GM23248 (cell line): ENCODE results near the gene HIPK2. TPM values are rescaled to one million over a fixed set of nuclear protein-coding genes. Genes with fewer than 3 reads are reported as not detected.

ENCODE experiments used
- DNase-seq: peaks from one replicate; pipeline ENCODE4 v3.0.0-alpha.2; 2015
- H2AFZ ChIP-seq: fragments of 200-600 bp; sonication (generic); 2 replicates; pipeline ENCODE4 v1.6.1; 2016; ENCODE audit warnings: antibody characterized with exemption
- H3F3A ChIP-seq: fragments of 200-600 bp; sonication (generic); 2 replicates; pipeline ENCODE4 v1.6.1; 2016; ENCODE audit warnings: mild to moderate bottlenecking, antibody characterized with exemption, mixed run types; ENCODE audit not compliant: insufficient read depth
- H3K27ac ChIP-seq: fragments of 200-600 bp; sonication (generic); 2 replicates; pipeline ENCODE4 v1.5.1; 2016; ENCODE audit warnings: mild to moderate bottlenecking
- H3K27me3 ChIP-seq: fragments of 200-600 bp; sonication (generic); replicated peaks from 2 replicates; pipeline ENCODE4 v1.6.1; 2016; ENCODE audit warnings: mild to moderate bottlenecking; ENCODE audit not compliant: insufficient read depth
- H3K36me3 ChIP-seq: fragments of 200-600 bp; sonication (generic); 2 replicates; pipeline ENCODE4 v1.6.1; 2016; ENCODE audit warnings: low read depth, mild to moderate bottlenecking
- H3K4me1 ChIP-seq: fragments of 200-600 bp; sonication (generic); 2 replicates; pipeline ENCODE4 v1.6.1; 2016; ENCODE audit warnings: mild to moderate bottlenecking; ENCODE audit not compliant: insufficient read depth
- H3K4me2 ChIP-seq: fragments of 200-600 bp; sonication (generic); one replicate; pipeline ENCODE4 v1.6.1; 2016; ENCODE audit warnings: mild to moderate bottlenecking; ENCODE audit not compliant: unreplicated experiment
- H3K4me3 ChIP-seq: fragments of 200-600 bp; sonication (generic); 2 replicates; pipeline ENCODE4 v1.5.1; 2016; ENCODE audit warnings: mild to moderate bottlenecking
- H3K79me2 ChIP-seq: fragments of 200-600 bp; sonication (generic); 2 replicates; pipeline ENCODE4 v1.6.1; 2016; ENCODE audit warnings: mild to moderate bottlenecking; ENCODE audit not compliant: insufficient read depth
- H3K9ac ChIP-seq: fragments of 200-600 bp; sonication (generic); 2 replicates; pipeline ENCODE4 v1.6.1; 2016; ENCODE audit warnings: mild to moderate bottlenecking
- H3K9me2 ChIP-seq: fragments of 200-600 bp; sonication (generic); 2 replicates; pipeline ENCODE4 v1.6.1; 2016; ENCODE audit warnings: mixed run types, mild to moderate bottlenecking, moderate library complexity; ENCODE audit not compliant: insufficient read depth
- H3K9me3 ChIP-seq: fragments of 200-600 bp; sonication (generic); one replicate; pipeline ENCODE4 v1.6.1; 2017; ENCODE audit warnings: low read depth
- H4K20me1 ChIP-seq: fragments of 200-600 bp; sonication (generic); 2 replicates; pipeline ENCODE4 v1.6.0; 2016; ENCODE audit not compliant: insufficient read depth
- EZH2 ChIP-seq: fragments of 200-600 bp; sonication (generic); IDR thresholded peaks from 2 replicates; pipeline ENCODE4 v1.6.1; 2018; ENCODE audit warnings: antibody characterized with exemption, mild to moderate bottlenecking; ENCODE audit not compliant: insufficient read depth, poor library complexity, severe bottlenecking
- EZH2phosphoT487 ChIP-seq: fragments of 200-600 bp; sonication (generic); IDR thresholded peaks from 2 replicates; pipeline ENCODE4 v1.6.1; 2018; ENCODE audit warnings: antibody characterized with exemption, moderate library complexity, mild to moderate bottlenecking, low read depth; ENCODE audit not compliant: insufficient read depth
- WGBS, 2 experiments: methylation state at CpG; one replicate each; pipeline ENCODE4 v1.1.6; 2015 to 2017; ENCODE audit warnings: low lambda C conversion rate in 2 of 2, low coverage in 1 of 2; ENCODE audit errors: missing lambda C conversion rate in 2 of 2; 5-methylcytosine and 5-hydroxymethylcytosine counted together
- in situ Hi-C: fragments of 300-500 bp; cut with MboI; formaldehyde crosslinking; loops from 2 replicates; pipeline ENCODE4 v1.15.0; 2020
- polyA plus RNA-seq: library from polyadenylated mRNA; unstranded; fragments of >200 nt; fragmentation: Nextera tagmentation; extraction: Ambion mirVana; gene quantifications from 2 replicates; pipeline ENCODE4 v1.2.1, GENCODE V29; 2016
- total RNA-seq: library from RNA; depleted of rRNA; stranded (reverse); fragments of >200 nt; shearing (Covaris generic); gene quantifications from 2 replicates; pipeline ENCODE4 v1.2.3, GENCODE V29; 2014

Gene HIPK2
- total and polyA plus RNA-seq, 2 experiments from 2014 or later, result 4.7 to 7.9 TPM

- no peak overlapping the region for H3K27ac ChIP-seq
- peaks cover 18% of the 10 kb centered on the region for H3K4me1 ChIP-seq
- no peak overlapping the region for H3K4me3 ChIP-seq
- H3K9me3 ChIP-seq, result no peaks in the 10 kb centered on the region
- TF ChIP-seq EZH2, result no peak
- TF ChIP-seq EZH2phosphoT487, result no peak
- no peak overlapping the region for H3K4me2 ChIP-seq
- H2AFZ ChIP-seq, result no peak overlapping the region
- DNase-seq, result no peak
- in situ Hi-C loops, result no loop called here
- H3K79me2 ChIP-seq, result peaks cover 72% of the 10 kb centered on the region
- H4K20me1 ChIP-seq, result no peaks in the 10 kb centered on the region
- 0 out of 2 replicates have a peak, but pooled peaks cover 3% of the 10 kb centered on the region for H3K9me2 ChIP-seq
- no peaks in the 10 kb centered on the region for H3K36me3 ChIP-seq
- H3K9ac ChIP-seq, result no peak overlapping the region
- H3K27me3 ChIP-seq, result no peaks in the 10 kb centered on the region
- peaks cover 22% of the 10 kb centered on the region for H3F3A ChIP-seq
- 89 to 91% methylated on average over 8 of the region's 8 CpGs for WGBS, 2 experiments
Measured at GRCh38 chr7:139694389-139694676, 83.5 kb downstream of the HIPK2 start.

DNA sequence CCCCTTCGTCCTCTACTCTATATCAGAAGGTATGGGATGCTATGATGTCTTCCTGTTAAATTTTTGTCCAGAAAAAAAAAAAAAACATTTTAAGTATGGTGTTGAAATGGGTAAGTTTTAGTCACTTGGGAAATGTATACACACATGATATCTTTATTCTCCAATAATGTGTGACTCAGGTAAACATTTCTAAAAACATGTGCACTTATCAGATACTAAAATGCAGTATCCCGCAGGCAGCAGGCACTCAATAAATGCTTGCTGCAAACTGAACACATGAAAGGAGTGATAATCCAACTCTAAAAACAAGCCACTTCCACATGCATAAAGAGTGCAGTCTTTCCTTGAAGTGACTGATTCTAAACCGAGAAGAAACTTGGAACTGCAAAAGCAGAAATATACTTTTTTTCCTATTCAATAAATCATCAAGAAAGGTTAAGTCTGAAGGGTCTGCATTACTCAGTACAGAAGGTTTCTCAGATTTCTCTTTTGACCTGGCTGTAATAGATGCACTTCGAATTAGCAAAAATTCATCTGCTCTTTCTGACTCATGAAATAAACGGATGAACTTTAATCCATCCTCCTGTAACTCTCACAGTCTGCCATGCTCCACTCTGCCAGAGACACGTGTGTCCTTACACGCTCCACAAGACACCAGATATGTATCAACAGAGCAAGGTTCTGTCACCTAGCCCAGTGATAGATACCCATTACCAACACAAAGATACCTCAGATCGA, 84.0 kb downstream of the HIPK2 start:
- Histone ChIP-seq H3K27me3 (no peaks in the 10 kb centered on the region), H3K9me2 (0 out of 2 replicates have a peak, but pooled peaks cover 3% of the 10 kb centered on the region), H3K79me2 (peaks cover 71% of the 10 kb centered on the region), H3K4me2 (no peak overlapping the region), H4K20me1 (no peaks in the 10 kb centered on the region), H3K4me1 (peaks cover 18% of the 10 kb centered on the region), H3K9me3 (no peaks in the 10 kb centered on the region), H3K4me3 (no peak overlapping the region), H3K9ac (no peak overlapping the region), H3F3A (peaks cover 25% of the 10 kb centered on the region), H2AFZ (no peak overlapping the region), H3K36me3 (no peaks in the 10 kb centered on the region), H3K27ac (no peak overlapping the region)
- TF ChIP-seq EZH2phosphoT487 (no peak), EZH2 (no peak)
- in situ Hi-C loops, result no loop called here
- DNase-seq, result no peak
- 95% methylated on average over 8 of the region's 8 CpGs for WGBS, 2 experiments

GRCh38 chr7:139692723-139693122, 85.1 kb downstream of the HIPK2 start:
- in situ Hi-C loops, result no loop called here
- peaks cover 71% of the 10 kb centered on the region for H3K79me2 ChIP-seq
- H3K27me3 ChIP-seq, result no peaks in the 10 kb centered on the region
- DNase-seq, result no peak
- no peak overlapping the region for H3K4me2 ChIP-seq
- TF ChIP-seq EZH2, result no peak
- TF ChIP-seq EZH2phosphoT487, result no peak
- H3K9me3 ChIP-seq, result no peaks in the 10 kb centered on the region
- no peaks in the 10 kb centered on the region for H4K20me1 ChIP-seq
- no peak overlapping the region for H3K9ac ChIP-seq
- H3F3A ChIP-seq, result peaks cover 33% of the 10 kb centered on the region
- peaks cover 20% of the 10 kb centered on the region for H3K4me1 ChIP-seq
- 86 to 90% methylated on average over 6 of the region's 6 CpGs for WGBS, 2 experiments
- no peak overlapping the region for H2AFZ ChIP-seq
- H3K4me3 ChIP-seq, result no peak overlapping the region
- no peaks in the 10 kb centered on the region for H3K9me2 ChIP-seq
- H3K27ac ChIP-seq, result no peak overlapping the region
- H3K36me3 ChIP-seq, result no peaks in the 10 kb centered on the region

- no peak for DNase-seq
- Histone ChIP-seq H3K4me2 (no peak overlapping the region), H3K4me1 (peaks cover 26% of the 10 kb centered on the region), H4K20me1 (no peaks in the 10 kb centered on the region), H3K9me2 (no peaks in the 10 kb centered on the region), H3K79me2 (peaks cover 71% of the 10 kb centered on the region), H3F3A (peaks cover 29% of the 10 kb centered on the region), H3K27me3 (no peaks in the 10 kb centered on the region), H3K9me3 (no peaks in the 10 kb centered on the region), H2AFZ (no peak overlapping the region), H3K27ac (no peak overlapping the region), H3K36me3 (no peaks in the 10 kb centered on the region), H3K4me3 (no peak overlapping the region), H3K9ac (no peak overlapping the region)
- in situ Hi-C loops, result no loop called here
- whole genome bisulfite sequencing, 2 experiments, result 97 to 98% methylated on average over 5 of the region's 5 CpGs
- TF ChIP-seq EZH2 (no peak), EZH2phosphoT487 (no peak)
Measured at GRCh38 chr7:139691253-139691781, 86.5 kb downstream of the HIPK2 start.
